Measurements from ENCODE around the gene REPS2. TPM values are rescaled to one million over a fixed set of nuclear protein-coding genes. Genes with fewer than 3 reads are reported as not detected.

The REPS2 gene
- total and polyA plus RNA-seq, 12 donors, result 0.78 to 15.5 (median 6.3) TPM

DNA sequence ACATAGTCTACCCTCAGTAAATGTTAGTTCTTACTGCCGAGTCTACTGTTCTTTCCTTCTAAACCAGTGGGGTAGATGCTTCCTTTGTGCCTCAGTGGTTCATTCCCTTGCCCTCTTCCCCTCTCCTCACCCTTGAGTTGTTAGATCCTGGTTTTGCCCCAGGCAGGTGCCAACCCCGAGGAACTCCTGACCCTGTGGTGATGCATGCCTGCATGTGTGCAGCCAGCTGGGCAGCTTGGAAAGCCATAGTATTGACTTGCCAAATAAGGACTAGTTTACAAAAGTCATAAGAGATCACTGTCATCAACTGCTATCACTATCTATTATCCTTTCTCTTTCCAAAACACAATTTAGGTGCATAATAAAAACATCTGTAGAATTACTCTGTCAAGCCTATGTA lies 50.9 kb downstream of the REPS2 start:
- no peak overlapping the region for H3K27ac ChIP-seq
- ATAC-seq (no peak), DNase-seq (no peak)
- H3K9me3 ChIP-seq, result no peaks in the 10 kb centered on the region
- H3K4me3 ChIP-seq, result no peak overlapping the region
- no peaks in the 10 kb centered on the region for H3K36me3 ChIP-seq
- no peaks in the 10 kb centered on the region for H3K4me1 ChIP-seq
- H3K27me3 ChIP-seq, result peaks cover 0 to 50% (median 0%) of the 10 kb centered on the region in 7 donors
- intact Hi-C loops (cut with DNase I), result no loop called here
- TF ChIP-seq, protein P1, sequence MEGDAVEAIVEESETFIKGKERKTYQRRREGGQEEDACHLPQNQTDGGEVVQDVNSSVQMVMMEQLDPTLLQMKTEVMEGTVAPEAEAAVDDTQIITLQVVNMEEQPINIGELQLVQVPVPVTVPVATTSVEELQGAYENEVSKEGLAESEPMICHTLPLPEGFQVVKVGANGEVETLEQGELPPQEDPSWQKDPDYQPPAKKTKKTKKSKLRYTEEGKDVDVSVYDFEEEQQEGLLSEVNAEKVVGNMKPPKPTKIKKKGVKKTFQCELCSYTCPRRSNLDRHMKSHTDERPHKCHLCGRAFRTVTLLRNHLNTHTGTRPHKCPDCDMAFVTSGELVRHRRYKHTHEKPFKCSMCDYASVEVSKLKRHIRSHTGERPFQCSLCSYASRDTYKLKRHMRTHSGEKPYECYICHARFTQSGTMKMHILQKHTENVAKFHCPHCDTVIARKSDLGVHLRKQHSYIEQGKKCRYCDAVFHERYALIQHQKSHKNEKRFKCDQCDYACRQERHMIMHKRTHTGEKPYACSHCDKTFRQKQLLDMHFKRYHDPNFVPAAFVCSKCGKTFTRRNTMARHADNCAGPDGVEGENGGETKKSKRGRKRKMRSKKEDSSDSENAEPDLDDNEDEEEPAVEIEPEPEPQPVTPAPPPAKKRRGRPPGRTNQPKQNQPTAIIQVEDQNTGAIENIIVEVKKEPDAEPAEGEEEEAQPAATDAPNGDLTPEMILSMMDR (IDR thresholded peaks at IDR 0.05), result no peak
- 79 to 85% methylated on average over 2 of the region's 2 CpGs for WGBS, 2 donors

DNA sequence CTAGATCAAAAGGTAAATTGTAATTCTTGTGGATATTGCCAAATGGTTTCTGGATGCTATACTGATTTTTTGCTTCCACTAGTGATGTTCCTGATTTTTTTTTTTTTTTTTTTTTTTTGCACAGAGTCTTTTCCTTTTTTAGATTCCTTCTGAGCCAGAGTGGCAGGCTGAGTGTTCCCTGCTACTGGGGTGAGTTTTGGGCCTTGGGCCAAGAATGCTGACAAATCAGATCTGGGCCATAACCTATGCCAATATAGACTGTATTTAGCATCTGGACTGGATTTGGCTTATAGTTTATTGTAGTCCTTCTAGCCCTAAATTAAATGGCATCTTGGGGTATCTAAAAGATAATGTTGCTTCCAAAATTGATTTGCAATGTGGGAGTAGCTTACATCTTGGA lies 52.8 kb downstream of the REPS2 start:
- Histone ChIP-seq H3K27ac (no peak overlapping the region), H3K4me3 (no peak overlapping the region), H3K36me3 (no peaks in the 10 kb centered on the region), H3K4me1 (no peaks in the 10 kb centered on the region), H3K27me3 (peaks cover 0 to 42% (median 0%) of the 10 kb centered on the region in 7 donors), H3K9me3 (no peaks in the 10 kb centered on the region)
- TF ChIP-seq, protein P1 (IDR thresholded peaks at IDR 0.05), result no peak
- no peak for DNase-seq
- intact Hi-C loops (cut with DNase I), result no loop called here
- no peak for ATAC-seq

DNA sequence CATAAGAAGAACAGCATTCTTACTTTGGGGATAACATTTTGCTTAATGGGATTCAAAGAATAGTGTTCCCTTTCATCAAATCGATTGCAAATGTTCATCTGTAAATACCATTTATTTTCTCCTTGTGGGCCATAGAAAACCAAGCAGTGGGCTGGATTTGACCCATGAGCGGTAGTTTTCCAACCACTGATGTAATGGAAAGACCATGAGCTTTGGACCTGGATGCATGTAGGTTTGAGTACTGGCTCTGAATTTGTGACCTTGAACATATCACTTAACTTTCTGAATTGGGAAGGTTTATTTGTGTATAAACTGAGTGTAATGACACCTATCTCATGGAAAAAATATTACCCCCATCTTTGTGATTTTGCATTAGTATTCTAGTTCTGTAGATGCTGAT lies 54.3 kb downstream of the REPS2 start:
- DNase-seq, result no peak
- no peaks in the 10 kb centered on the region for H3K4me1 ChIP-seq
- no peaks in the 10 kb centered on the region for H3K9me3 ChIP-seq
- H3K27me3 ChIP-seq, result peaks cover 0 to 50% (median 0%) of the 10 kb centered on the region in 7 donors
- intact Hi-C loops (cut with DNase I), result no loop called here
- no peaks in the 10 kb centered on the region for H3K36me3 ChIP-seq
- H3K27ac ChIP-seq, result no peak overlapping the region
- 92 to 100% methylated on average over 2 of the region's 2 CpGs for WGBS, 2 donors
- ATAC-seq, result no peak
- TF ChIP-seq, protein P1 (IDR thresholded peaks at IDR 0.05), result no peak
- H3K4me3 ChIP-seq, result no peak overlapping the region

DNA sequence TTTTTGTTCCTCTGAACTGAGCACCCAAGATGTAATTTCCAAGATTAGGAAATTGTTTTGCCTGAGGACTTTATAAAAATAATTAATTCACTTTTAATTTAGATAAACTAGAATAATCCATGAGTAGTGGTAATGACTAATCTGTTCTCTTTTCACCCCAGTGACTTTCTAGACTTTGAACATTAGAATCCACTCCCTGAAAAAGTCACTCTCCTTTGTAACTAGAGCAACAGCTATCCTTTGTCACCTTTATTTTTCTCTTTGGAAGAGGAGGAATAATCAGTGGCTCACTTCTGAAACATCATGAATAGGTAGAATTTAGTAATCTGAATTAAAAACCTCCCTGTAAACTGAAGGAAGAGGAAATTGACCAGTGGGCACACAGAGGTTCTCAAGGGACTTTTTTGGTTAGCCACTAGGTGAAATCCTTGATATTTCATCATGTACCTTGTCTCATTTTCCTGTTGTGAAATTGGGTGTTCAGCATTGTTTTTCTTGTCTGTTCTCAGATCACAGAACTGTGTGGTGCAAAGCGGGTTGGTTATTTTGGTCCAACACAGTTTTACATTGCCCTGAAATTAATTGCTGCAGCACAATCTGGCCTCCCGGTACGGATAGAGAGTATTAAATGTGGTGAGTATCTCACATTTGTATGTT lies 59.4 kb downstream of the REPS2 start:
- 95 to 98% methylated on average over 3 of the region's 3 CpGs for WGBS, 2 donors
- intact Hi-C loops (cut with DNase I), result loop anchor here in 1 of 10 donors (5.0 kb wide), 1 partner anchor 41 kb away; no protein-coding TSS in a partner anchor
- DNase-seq (no peak), ATAC-seq (no peak)
- Histone ChIP-seq H3K4me1 (no peaks in the 10 kb centered on the region), H3K27ac (no peak overlapping the region), H3K36me3 (no peaks in the 10 kb centered on the region), H3K9me3 (no peaks in the 10 kb centered on the region), H3K4me3 (no peak overlapping the region), H3K27me3 (peaks cover 0 to 47% (median 0%) of the 10 kb centered on the region in 7 donors)
- TF ChIP-seq, protein P1 (IDR thresholded peaks at IDR 0.05), result no peak
